ENCODE results near the gene TRUB1.

GRCh38 chr10:114922003-114922402 lies 16.0 kb upstream of the TRUB1 start:
- TF ChIP-seq CTCF (IDR thresholded peaks at IDR 0.05), result no peak
- no peak for TF ChIP-seq POLR2A (IDR thresholded peaks at IDR 0.05)
